ENCODE data around the gene FAM81A.
"Not testable (repeated sequence)": the region's sequence is repeated elsewhere in the genome, so short reads cannot be mapped to it uniquely, and the experiment has no call there.

FAM81A gene

GRCh38 chr15:59484399-59484798 is 46.4 kb downstream of the FAM81A start:
- Mint-ChIP-seq H3K4me1 (ENCODE audit: low read depth) (no peaks in the 10 kb centered on the region), H3K4me3 (no peak overlapping the region), H3K36me3 (ENCODE audit: low read depth) (no peaks in the 10 kb centered on the region), H3K27me3 (ENCODE audit: low read depth) (peaks cover 34% of the 10 kb centered on the region), H3K9me3 (no peaks in the 10 kb centered on the region), H3K27ac (no peak overlapping the region)
- DNase-seq (ENCODE audit: low spot score): no peak

GRCh38 chr15:59485036-59485435 is 47.0 kb downstream of the FAM81A start:
- no peaks in the 10 kb centered on the region for H3K9me3 Mint-ChIP-seq
- H3K27ac Mint-ChIP-seq: no peak overlapping the region
- peaks cover 33% of the 10 kb centered on the region for H3K27me3 Mint-ChIP-seq (ENCODE audit: low read depth)
- no peak for DNase-seq (ENCODE audit: low spot score)
- no peak overlapping the region for H3K4me3 Mint-ChIP-seq
- no peaks in the 10 kb centered on the region for H3K36me3 Mint-ChIP-seq (ENCODE audit: low read depth)
- no peaks in the 10 kb centered on the region for H3K4me1 Mint-ChIP-seq (ENCODE audit: low read depth)

GRCh38 chr15:59489485-59489884 is 51.5 kb downstream of the FAM81A start:
- H3K4me1 Mint-ChIP-seq (ENCODE audit: low read depth); H3K36me3 Mint-ChIP-seq (ENCODE audit: low read depth); H3K9me3 Mint-ChIP-seq; DNase-seq (ENCODE audit: low spot score); H3K4me3 Mint-ChIP-seq; H3K27ac Mint-ChIP-seq: not testable (repeated sequence)
- H3K27me3 Mint-ChIP-seq (ENCODE audit: low read depth): peaks cover 40% of the 10 kb centered on the region

- Mint-ChIP-seq H3K9me3 (no peaks in the 10 kb centered on the region), H3K27ac (no peak overlapping the region), H3K4me1 (ENCODE audit: low read depth) (peaks cover 4% of the 10 kb centered on the region), H3K27me3 (ENCODE audit: low read depth) (peaks cover 35% of the 10 kb centered on the region), H3K4me3 (no peak overlapping the region), H3K36me3 (ENCODE audit: low read depth) (no peaks in the 10 kb centered on the region)
- DNase-seq (ENCODE audit: low spot score): no peak
Measured at GRCh38 chr15:59491062-59491461, 53.1 kb downstream of the FAM81A start.

- no peak overlapping the region for H3K27ac Mint-ChIP-seq
- H3K4me3 Mint-ChIP-seq: no peak overlapping the region
- no peaks in the 10 kb centered on the region for H3K9me3 Mint-ChIP-seq
- DNase-seq (ENCODE audit: low spot score): peak; percentile 28
- peaks cover 4% of the 10 kb centered on the region for H3K4me1 Mint-ChIP-seq (ENCODE audit: low read depth)
- H3K36me3 Mint-ChIP-seq (ENCODE audit: low read depth): no peaks in the 10 kb centered on the region
- peaks cover 21% of the 10 kb centered on the region for H3K27me3 Mint-ChIP-seq (ENCODE audit: low read depth)
Measured at GRCh38 chr15:59492389-59493377, 54.7 kb downstream of the FAM81A start.

- Mint-ChIP-seq H3K27me3 (ENCODE audit: low read depth) (peaks cover 18% of the 10 kb centered on the region), H3K4me1 (ENCODE audit: low read depth) (no peaks in the 10 kb centered on the region), H3K27ac (no peak overlapping the region), H3K4me3 (no peak overlapping the region), H3K9me3 (no peaks in the 10 kb centered on the region), H3K36me3 (ENCODE audit: low read depth) (no peaks in the 10 kb centered on the region)
- DNase-seq (ENCODE audit: low spot score): no peak
Measured at GRCh38 chr15:59501597-59501996, 63.6 kb downstream of the FAM81A start.

- DNase-seq (ENCODE audit: low spot score): no peak
- H3K9me3 Mint-ChIP-seq: no peaks in the 10 kb centered on the region
- peaks cover 2% of the 10 kb centered on the region for H3K4me1 Mint-ChIP-seq (ENCODE audit: low read depth)
- no peak overlapping the region for H3K27ac Mint-ChIP-seq
- no peaks in the 10 kb centered on the region for H3K36me3 Mint-ChIP-seq (ENCODE audit: low read depth)
- no peak overlapping the region for H3K4me3 Mint-ChIP-seq
- H3K27me3 Mint-ChIP-seq (ENCODE audit: low read depth): peaks cover 6% of the 10 kb centered on the region
Measured at GRCh38 chr15:59515190-59515589, 77.2 kb downstream of the FAM81A start.

- DNase-seq (ENCODE audit: low spot score): no peak
- peaks cover 15% of the 10 kb centered on the region for H3K27me3 Mint-ChIP-seq (ENCODE audit: low read depth)
- H3K9me3 Mint-ChIP-seq: no peaks in the 10 kb centered on the region
- H3K36me3 Mint-ChIP-seq (ENCODE audit: low read depth): no peaks in the 10 kb centered on the region
- peaks cover 2% of the 10 kb centered on the region for H3K4me1 Mint-ChIP-seq (ENCODE audit: low read depth)
- no peak overlapping the region for H3K4me3 Mint-ChIP-seq
- H3K27ac Mint-ChIP-seq: no peak overlapping the region
Measured at GRCh38 chr15:59516655-59517461, 78.9 kb downstream of the FAM81A start.

- peaks cover 13% of the 10 kb centered on the region for H3K4me1 Mint-ChIP-seq (ENCODE audit: low read depth)
- H3K27ac Mint-ChIP-seq: no peak overlapping the region
- H3K36me3 Mint-ChIP-seq (ENCODE audit: low read depth): no peaks in the 10 kb centered on the region
- DNase-seq (ENCODE audit: low spot score): no peak
- H3K27me3 Mint-ChIP-seq (ENCODE audit: low read depth): peaks cover 15% of the 10 kb centered on the region
- no peaks in the 10 kb centered on the region for H3K9me3 Mint-ChIP-seq
- H3K4me3 Mint-ChIP-seq: no peak overlapping the region
Measured at GRCh38 chr15:59519329-59519728, 81.3 kb downstream of the FAM81A start.

GRCh38 chr15:59521443-59521842 is 83.5 kb downstream of the FAM81A start:
- no peak for DNase-seq (ENCODE audit: low spot score)
- no peak overlapping the region for H3K4me3 Mint-ChIP-seq
- H3K4me1 Mint-ChIP-seq (ENCODE audit: low read depth): peaks cover 17% of the 10 kb centered on the region
- H3K36me3 Mint-ChIP-seq (ENCODE audit: low read depth): no peaks in the 10 kb centered on the region
- no peaks in the 10 kb centered on the region for H3K9me3 Mint-ChIP-seq
- H3K27ac Mint-ChIP-seq: no peak overlapping the region
- peaks cover 12% of the 10 kb centered on the region for H3K27me3 Mint-ChIP-seq (ENCODE audit: low read depth)

- Mint-ChIP-seq H3K9me3 (no peaks in the 10 kb centered on the region), H3K27ac (no peak overlapping the region), H3K4me3 (no peak overlapping the region), H3K27me3 (ENCODE audit: low read depth) (peaks cover 12% of the 10 kb centered on the region), H3K36me3 (ENCODE audit: low read depth) (no peaks in the 10 kb centered on the region), H3K4me1 (ENCODE audit: low read depth) (peaks cover 17% of the 10 kb centered on the region)
- no peak for DNase-seq (ENCODE audit: low spot score)
Measured at GRCh38 chr15:59522988-59523461, 85.0 kb downstream of the FAM81A start.

- DNase-seq (ENCODE audit: low spot score): no peak
- no peaks in the 10 kb centered on the region for H3K9me3 Mint-ChIP-seq
- H3K36me3 Mint-ChIP-seq (ENCODE audit: low read depth): no peaks in the 10 kb centered on the region
- H3K4me1 Mint-ChIP-seq (ENCODE audit: low read depth): peaks cover 19% of the 10 kb centered on the region
- H3K4me3 Mint-ChIP-seq: no peak overlapping the region
- peaks cover 12% of the 10 kb centered on the region for H3K27me3 Mint-ChIP-seq (ENCODE audit: low read depth)
- H3K27ac Mint-ChIP-seq: no peak overlapping the region
Measured at GRCh38 chr15:59523702-59524101, 85.7 kb downstream of the FAM81A start.

- Mint-ChIP-seq H3K36me3 (ENCODE audit: low read depth) (no peaks in the 10 kb centered on the region), H3K27me3 (ENCODE audit: low read depth) (peaks cover 15% of the 10 kb centered on the region), H3K9me3 (no peaks in the 10 kb centered on the region), H3K4me3 (no peak overlapping the region), H3K4me1 (ENCODE audit: low read depth) (peaks cover 18% of the 10 kb centered on the region), H3K27ac (no peak overlapping the region)
- DNase-seq (ENCODE audit: low spot score): no peak
Measured at GRCh38 chr15:59524331-59524731, 86.3 kb downstream of the FAM81A start.

GRCh38 chr15:59526466-59526865 is 88.5 kb downstream of the FAM81A start:
- not testable (repeated sequence) for DNase-seq (ENCODE audit: low spot score); H3K9me3 Mint-ChIP-seq; H3K36me3 Mint-ChIP-seq (ENCODE audit: low read depth)

More at GRCh38 chr15:59526466-59526865, 88.5 kb downstream of the FAM81A start:
- not testable (repeated sequence) for H3K27ac Mint-ChIP-seq; H3K4me3 Mint-ChIP-seq; H3K27me3 Mint-ChIP-seq (ENCODE audit: low read depth)
- peaks cover 18% of the 10 kb centered on the region for H3K4me1 Mint-ChIP-seq (ENCODE audit: low read depth)
